ENCODE results near the gene GRIN2A.

The GRIN2A gene

DNA sequence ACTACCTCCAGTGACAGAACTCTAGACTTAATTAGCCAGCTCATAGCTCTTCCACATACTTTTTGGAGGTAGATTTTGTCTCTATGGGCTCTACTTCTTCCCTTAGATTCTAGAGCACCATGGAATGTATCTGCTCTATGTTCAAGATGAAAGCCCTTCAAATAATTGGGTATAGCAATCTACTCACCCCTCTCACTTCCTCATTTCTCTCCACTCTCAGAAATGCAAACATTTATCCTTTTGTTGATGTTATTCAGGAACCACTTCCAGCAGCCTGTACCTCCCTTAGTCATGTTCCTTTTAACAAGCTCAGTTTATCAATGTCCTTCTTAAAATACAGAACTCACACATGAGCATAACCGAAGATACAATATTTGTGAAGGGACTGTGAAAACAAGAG lies 78.5 kb downstream of the GRIN2A start:
- Histone ChIP-seq H3K4me1 (ENCODE audit: control insufficient read depth in 5 of 5, insufficient read depth in 5 of 5, low read length in 5 of 5) (no peaks in the 10 kb centered on the region), H3K27ac (ENCODE audit: low read depth, low read length) (no peak overlapping the region), H3K36me3 (ENCODE audit: control insufficient read depth in 5 of 5, insufficient read depth in 5 of 5, low read length in 5 of 5) (no peaks in the 10 kb centered on the region), H3K9ac (ENCODE audit: low read length in 5 of 5) (no peak overlapping the region), H3K27me3 (ENCODE audit: control insufficient read depth in 5 of 5, insufficient read depth in 4 of 5, low read length in 5 of 5) (no peaks in the 10 kb centered on the region), H3K9me3 (ENCODE audit: control insufficient read depth in 5 of 5, low read length in 5 of 5) (peaks cover 0 to 4% (median 0%) of the 10 kb centered on the region in 5 donors), H3K4me3 (ENCODE audit: low read depth in 1 of 5, low read length in 5 of 5) (no peak overlapping the region)

DNA sequence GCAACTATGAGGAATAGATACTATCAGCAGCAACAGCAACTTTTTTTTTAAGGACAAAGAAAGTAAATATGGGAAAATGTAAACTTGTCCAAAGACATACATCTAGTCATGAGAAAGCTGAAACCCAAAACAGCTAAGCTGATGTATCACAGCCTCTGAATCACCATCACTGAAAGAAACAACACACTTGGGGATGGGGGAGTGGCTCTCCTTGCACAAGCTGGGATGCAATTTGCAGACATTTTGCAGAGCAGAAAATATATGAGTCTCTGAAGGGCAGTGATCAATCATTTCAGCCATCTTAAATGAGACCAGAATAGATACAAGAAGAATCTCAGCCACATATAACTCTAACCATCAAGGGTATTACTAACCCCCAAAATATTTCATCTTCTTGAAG lies 79.1 kb downstream of the GRIN2A start:
- H3K27me3 ChIP-seq (ENCODE audit: control insufficient read depth in 5 of 5, insufficient read depth in 4 of 5, low read length in 5 of 5): no peaks in the 10 kb centered on the region
- no peak overlapping the region for H3K27ac ChIP-seq (ENCODE audit: low read depth, low read length)
- no peaks in the 10 kb centered on the region for H3K4me1 ChIP-seq (ENCODE audit: control insufficient read depth in 5 of 5, insufficient read depth in 5 of 5, low read length in 5 of 5)
- H3K4me3 ChIP-seq (ENCODE audit: low read depth in 1 of 5, low read length in 5 of 5): no peak overlapping the region
- H3K9me3 ChIP-seq (ENCODE audit: control insufficient read depth in 5 of 5, low read length in 5 of 5): peaks cover 0 to 4% (median 0%) of the 10 kb centered on the region in 5 donors
- H3K9ac ChIP-seq (ENCODE audit: low read length in 5 of 5): no peak overlapping the region
- no peaks in the 10 kb centered on the region for H3K36me3 ChIP-seq (ENCODE audit: control insufficient read depth in 5 of 5, insufficient read depth in 5 of 5, low read length in 5 of 5)

DNA sequence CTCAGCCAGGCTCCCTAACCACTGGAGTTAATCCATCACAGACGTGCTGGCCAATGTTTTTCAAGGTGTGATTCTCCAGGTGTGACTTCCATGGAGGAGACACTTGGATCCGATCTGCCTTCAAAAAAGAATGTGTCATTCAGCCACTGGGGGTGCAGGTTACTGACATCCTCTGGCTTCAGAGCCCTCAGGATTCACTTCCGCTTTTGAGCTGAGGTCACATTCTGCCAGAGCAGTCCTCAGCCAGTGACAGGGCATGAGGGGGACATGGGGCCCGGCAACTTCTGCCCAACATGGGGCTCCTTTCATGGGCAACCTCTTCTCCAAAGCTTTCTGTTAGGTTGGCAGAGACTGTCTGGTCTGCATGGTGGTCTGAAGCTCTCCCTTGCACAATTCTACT lies 81.4 kb downstream of the GRIN2A start:
- Histone ChIP-seq H3K4me1 (ENCODE audit: control insufficient read depth in 5 of 5, insufficient read depth in 5 of 5, low read length in 5 of 5) (no peaks in the 10 kb centered on the region), H3K4me3 (ENCODE audit: low read depth in 1 of 5, low read length in 5 of 5) (no peak overlapping the region), H3K9ac (ENCODE audit: low read length in 5 of 5) (no peak overlapping the region), H3K27ac (ENCODE audit: low read depth, low read length) (no peak overlapping the region), H3K27me3 (ENCODE audit: control insufficient read depth in 5 of 5, insufficient read depth in 4 of 5, low read length in 5 of 5) (peaks cover 0 to 2% (median 0%) of the 10 kb centered on the region in 5 donors), H3K9me3 (ENCODE audit: control insufficient read depth in 5 of 5, low read length in 5 of 5) (peaks cover 0 to 4% (median 0%) of the 10 kb centered on the region in 5 donors), H3K36me3 (ENCODE audit: control insufficient read depth in 5 of 5, insufficient read depth in 5 of 5, low read length in 5 of 5) (no peaks in the 10 kb centered on the region)

- Histone ChIP-seq H3K4me3 (ENCODE audit: low read depth in 1 of 5, low read length in 5 of 5) (no peak overlapping the region), H3K9me3 (ENCODE audit: control insufficient read depth in 5 of 5, low read length in 5 of 5) (peaks cover 0 to 4% (median 3%) of the 10 kb centered on the region in 5 donors), H3K36me3 (ENCODE audit: control insufficient read depth in 5 of 5, insufficient read depth in 5 of 5, low read length in 5 of 5) (no peaks in the 10 kb centered on the region), H3K9ac (ENCODE audit: low read length in 5 of 5) (no peak overlapping the region), H3K4me1 (ENCODE audit: control insufficient read depth in 5 of 5, insufficient read depth in 5 of 5, low read length in 5 of 5) (no peaks in the 10 kb centered on the region), H3K27me3 (ENCODE audit: control insufficient read depth in 5 of 5, insufficient read depth in 4 of 5, low read length in 5 of 5) (peaks cover 0 to 2% (median 0%) of the 10 kb centered on the region in 5 donors), H3K27ac (ENCODE audit: low read depth, low read length) (no peak overlapping the region)
Measured at GRCh38 chr16:10098991-10099390, 83.2 kb downstream of the GRIN2A start.

DNA sequence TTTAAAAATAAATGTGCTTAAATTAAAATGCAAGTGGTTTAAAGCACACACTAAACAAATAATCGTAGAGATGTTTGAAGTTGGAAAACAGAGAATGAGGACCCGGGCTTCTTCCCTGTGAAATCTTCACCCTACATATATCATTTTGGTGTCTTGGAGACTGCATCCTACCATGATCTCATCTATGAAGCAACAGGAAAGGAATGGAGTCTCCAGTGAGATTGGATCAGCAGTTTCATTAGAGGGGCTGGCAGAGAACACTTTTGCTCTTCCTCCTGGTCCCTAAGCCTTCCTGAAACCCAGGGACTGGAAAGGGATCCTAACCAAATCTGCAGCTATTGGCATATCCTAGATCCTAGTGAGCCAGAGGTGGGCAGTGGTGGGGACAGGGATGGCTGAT lies 85.0 kb downstream of the GRIN2A start:
- no peak overlapping the region for H3K27ac ChIP-seq (ENCODE audit: low read depth, low read length)
- H3K36me3 ChIP-seq (ENCODE audit: control insufficient read depth in 5 of 5, insufficient read depth in 5 of 5, low read length in 5 of 5): no peaks in the 10 kb centered on the region
- no peaks in the 10 kb centered on the region for H3K4me1 ChIP-seq (ENCODE audit: control insufficient read depth in 5 of 5, insufficient read depth in 5 of 5, low read length in 5 of 5)
- H3K4me3 ChIP-seq (ENCODE audit: low read depth in 1 of 5, low read length in 5 of 5): no peak overlapping the region
- peaks cover 0 to 2% (median 0%) of the 10 kb centered on the region in 5 donors for H3K27me3 ChIP-seq (ENCODE audit: control insufficient read depth in 5 of 5, insufficient read depth in 4 of 5, low read length in 5 of 5)
- no peak overlapping the region for H3K9ac ChIP-seq (ENCODE audit: low read length in 5 of 5)
- H3K9me3 ChIP-seq (ENCODE audit: control insufficient read depth in 5 of 5, low read length in 5 of 5): peaks cover 0 to 4% (median 0%) of the 10 kb centered on the region in 5 donors

DNA sequence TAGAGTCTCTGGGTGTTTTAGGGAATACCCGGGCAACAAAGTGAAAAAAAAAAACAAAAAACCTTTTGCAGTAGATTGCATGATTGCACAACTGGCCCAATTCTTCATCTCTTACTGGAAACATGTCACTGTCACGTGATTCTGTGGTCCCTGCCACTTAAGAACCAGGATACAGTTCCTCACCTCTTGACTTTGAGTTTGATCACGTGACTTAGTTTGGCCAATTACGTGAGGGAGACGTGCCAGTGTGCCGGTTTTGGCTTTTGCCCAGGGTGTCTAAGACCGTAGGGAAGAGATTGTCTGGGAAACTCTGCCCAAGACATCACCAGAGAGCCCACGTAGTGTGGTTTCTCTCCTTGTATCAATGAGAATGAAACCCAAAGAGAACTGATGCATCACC lies 88.7 kb downstream of the GRIN2A start:
- Histone ChIP-seq H3K9me3 (ENCODE audit: control insufficient read depth in 5 of 5, low read length in 5 of 5) (peaks cover 0 to 4% (median 0%) of the 10 kb centered on the region in 5 donors), H3K4me3 (ENCODE audit: low read depth in 1 of 5, low read length in 5 of 5) (no peak overlapping the region), H3K36me3 (ENCODE audit: control insufficient read depth in 5 of 5, insufficient read depth in 5 of 5, low read length in 5 of 5) (no peaks in the 10 kb centered on the region), H3K27me3 (ENCODE audit: control insufficient read depth in 5 of 5, insufficient read depth in 4 of 5, low read length in 5 of 5) (peaks cover 0 to 2% (median 0%) of the 10 kb centered on the region in 5 donors), H3K4me1 (ENCODE audit: control insufficient read depth in 5 of 5, insufficient read depth in 5 of 5, low read length in 5 of 5) (peaks cover 0 to under 1% (median 0%) of the 10 kb centered on the region in 5 donors), H3K9ac (ENCODE audit: low read length in 5 of 5) (no peak overlapping the region), H3K27ac (ENCODE audit: low read depth, low read length) (no peak overlapping the region)

DNA sequence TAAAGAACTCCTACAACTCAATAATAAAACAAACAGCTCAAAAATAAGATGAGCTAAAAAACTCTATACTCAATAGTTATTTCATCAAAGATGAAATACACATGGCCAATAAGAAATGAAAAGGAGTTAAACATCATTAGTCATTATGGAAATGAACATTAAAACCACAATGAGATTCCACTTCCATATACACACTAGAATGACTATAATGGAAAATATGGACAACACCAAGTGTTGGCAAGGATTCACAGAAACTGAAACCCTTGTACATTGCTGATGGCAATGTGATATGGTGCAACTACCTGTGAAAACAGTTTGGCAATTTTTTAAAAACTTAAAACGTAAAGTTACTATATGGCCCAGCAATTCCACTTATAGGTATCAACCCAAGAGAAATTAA lies 91.4 kb downstream of the GRIN2A start:
- Histone ChIP-seq H3K4me3 (ENCODE audit: low read depth in 1 of 5, low read length in 5 of 5) (no peak overlapping the region), H3K9ac (ENCODE audit: low read length in 5 of 5) (no peak overlapping the region), H3K9me3 (ENCODE audit: control insufficient read depth in 5 of 5, low read length in 5 of 5) (peaks cover 0 to 4% (median 0%) of the 10 kb centered on the region in 5 donors), H3K27me3 (ENCODE audit: control insufficient read depth in 5 of 5, insufficient read depth in 4 of 5, low read length in 5 of 5) (peaks cover 0 to 3% (median 2%) of the 10 kb centered on the region in 5 donors), H3K36me3 (ENCODE audit: control insufficient read depth in 5 of 5, insufficient read depth in 5 of 5, low read length in 5 of 5) (no peaks in the 10 kb centered on the region), H3K27ac (ENCODE audit: low read depth, low read length) (no peak overlapping the region), H3K4me1 (ENCODE audit: control insufficient read depth in 5 of 5, insufficient read depth in 5 of 5, low read length in 5 of 5) (peaks cover 0 to 8% (median 5%) of the 10 kb centered on the region in 5 donors)

DNA sequence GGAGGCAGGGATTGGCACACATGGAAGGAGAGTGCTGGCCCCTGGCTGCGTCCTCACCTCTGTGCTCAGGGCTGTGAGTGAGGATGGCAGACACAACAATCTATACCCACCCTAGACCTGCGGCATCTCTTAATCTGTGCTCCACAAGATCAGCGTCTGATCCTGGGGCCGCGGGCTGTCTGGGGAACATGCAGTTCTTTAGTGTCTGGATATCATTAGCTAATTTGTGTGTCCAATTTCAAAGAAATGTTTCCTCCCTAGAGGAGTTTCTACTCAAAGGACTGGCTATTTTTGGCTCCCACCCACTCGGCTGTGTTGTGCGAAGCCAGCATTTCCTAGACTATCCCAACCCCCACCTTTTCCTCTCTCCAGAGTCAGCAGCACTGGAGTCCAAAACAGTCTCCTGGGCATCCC lies 93.8 kb downstream of the GRIN2A start:
- Histone ChIP-seq H3K36me3 (ENCODE audit: control insufficient read depth in 5 of 5, insufficient read depth in 5 of 5, low read length in 5 of 5) (no peaks in the 10 kb centered on the region), H3K9me3 (ENCODE audit: control insufficient read depth in 5 of 5, low read length in 5 of 5) (no peaks in the 10 kb centered on the region), H3K4me3 (ENCODE audit: low read depth in 1 of 5, low read length in 5 of 5) (no peak overlapping the region), H3K4me1 (ENCODE audit: control insufficient read depth in 5 of 5, insufficient read depth in 5 of 5, low read length in 5 of 5) (peaks cover 0 to 8% (median 5%) of the 10 kb centered on the region in 5 donors), H3K9ac (ENCODE audit: low read length in 5 of 5) (no peak overlapping the region), H3K27ac (ENCODE audit: low read depth, low read length) (no peak overlapping the region), H3K27me3 (ENCODE audit: control insufficient read depth in 5 of 5, insufficient read depth in 4 of 5, low read length in 5 of 5) (peaks cover 0 to 3% (median 3%) of the 10 kb centered on the region in 5 donors)

GRCh38 chr16:10087151-10087550 lies 95.1 kb downstream of the GRIN2A start:
- no peak overlapping the region for H3K27ac ChIP-seq (ENCODE audit: low read depth, low read length)
- H3K36me3 ChIP-seq (ENCODE audit: control insufficient read depth in 5 of 5, insufficient read depth in 5 of 5, low read length in 5 of 5): no peaks in the 10 kb centered on the region
- peaks cover 0 to 3% (median 3%) of the 10 kb centered on the region in 5 donors for H3K27me3 ChIP-seq (ENCODE audit: control insufficient read depth in 5 of 5, insufficient read depth in 4 of 5, low read length in 5 of 5)
- no peaks in the 10 kb centered on the region for H3K9me3 ChIP-seq (ENCODE audit: control insufficient read depth in 5 of 5, low read length in 5 of 5)
- H3K4me3 ChIP-seq (ENCODE audit: low read depth in 1 of 5, low read length in 5 of 5): no peak overlapping the region
- peaks cover 0 to 8% (median 5%) of the 10 kb centered on the region in 5 donors for H3K4me1 ChIP-seq (ENCODE audit: control insufficient read depth in 5 of 5, insufficient read depth in 5 of 5, low read length in 5 of 5)
- no peak overlapping the region for H3K9ac ChIP-seq (ENCODE audit: low read length in 5 of 5)

GRCh38 chr16:10086620-10087019 lies 95.6 kb downstream of the GRIN2A start:
- Histone ChIP-seq H3K27ac (ENCODE audit: low read depth, low read length) (no peak overlapping the region), H3K9me3 (ENCODE audit: control insufficient read depth in 5 of 5, low read length in 5 of 5) (no peaks in the 10 kb centered on the region), H3K9ac (ENCODE audit: low read length in 5 of 5) (no peak overlapping the region), H3K4me1 (ENCODE audit: control insufficient read depth in 5 of 5, insufficient read depth in 5 of 5, low read length in 5 of 5) (peaks cover 0 to 8% (median 5%) of the 10 kb centered on the region in 5 donors), H3K4me3 (ENCODE audit: low read depth in 1 of 5, low read length in 5 of 5) (no peak overlapping the region), H3K36me3 (ENCODE audit: control insufficient read depth in 5 of 5, insufficient read depth in 5 of 5, low read length in 5 of 5) (no peaks in the 10 kb centered on the region), H3K27me3 (ENCODE audit: control insufficient read depth in 5 of 5, insufficient read depth in 4 of 5, low read length in 5 of 5) (peaks cover 0 to 3% (median 3%) of the 10 kb centered on the region in 5 donors)

Data from subcutaneous abdominal adipose tissue (tissue), 5 donors.